CD14-positive monocyte (primary cell): ENCODE results near the gene PTPRR. TPM values are rescaled to one million over a fixed set of nuclear protein-coding genes. Genes with fewer than 3 reads are reported as not detected.

Source experiments
- DNase-seq, 3 donors: peaks; one replicate each; pipeline ENCODE4 v3.0.0-alpha.2; 2011 to 2022
- H2AFZ ChIP-seq: 2 replicates; pipeline ENCODE4 v1.6.0; 2012; ENCODE audit warnings: mild to moderate bottlenecking, low read depth, low read length, inconsistent platforms; ENCODE audit not compliant: insufficient read depth, poor library complexity, severe bottlenecking
- H3K27ac ChIP-seq, 2 donors: 1 replicate in 1 of 2; 2 replicates in 1 of 2; pipeline ENCODE4 v1.5.1; 2012 to 2013; ENCODE audit warnings: low read length in 2 of 2, control low read depth in 1 of 2, inconsistent platforms in 1 of 2, low read depth in 1 of 2, mild to moderate bottlenecking in 1 of 2
- H3K27me3 ChIP-seq, 2 donors: one replicate each; pipeline versions ENCODE4 v1.6.0 to v1.6.1; 2011 to 2013; ENCODE audit warnings: low read length in 2 of 2; ENCODE audit not compliant: control insufficient read depth in 2 of 2, insufficient read depth in 2 of 2
- H3K36me3 ChIP-seq, 2 donors: replicated peaks in 1 of 2; 1 replicate in 1 of 2; 2 replicates in 1 of 2; pipeline versions ENCODE4 v1.5.1 to v1.6.1; 2012 to 2013; ENCODE audit warnings: low read length in 2 of 2, control low read depth in 1 of 2, inconsistent platforms in 1 of 2, mild to moderate bottlenecking in 1 of 2; ENCODE audit not compliant: insufficient read depth in 2 of 2, control insufficient read depth in 1 of 2
- H3K4me1 ChIP-seq, 2 donors: 1 replicate in 1 of 2; 2 replicates in 1 of 2; pipeline versions ENCODE4 v1.5.1 to v1.6.1; 2012 to 2013; ENCODE audit warnings: low read length in 2 of 2, control low read depth in 1 of 2, inconsistent platforms in 1 of 2, mild to moderate bottlenecking in 1 of 2, moderate library complexity in 1 of 2; ENCODE audit not compliant: insufficient read depth in 2 of 2, control insufficient read depth in 1 of 2
- H3K4me2 ChIP-seq: replicated peaks from 2 replicates; pipeline ENCODE3; 2012; ENCODE audit warnings: low read length, moderate library complexity, mild to moderate bottlenecking; ENCODE audit not compliant: poor library complexity, severe bottlenecking; ENCODE audit errors: extremely low read depth
- H3K4me3 ChIP-seq, 3 experiments: fragments of 200-600 bp in 1 of 3; sonication (generic) in 1 of 3; replicated peaks in 1 of 3; 1 replicate in 2 of 3; 2 replicates in 1 of 3; pipeline ENCODE4 v1.5.1; 2011 to 2013; ENCODE audit warnings: low read length in 3 of 3, mild to moderate bottlenecking in 3 of 3, control low read depth in 2 of 3, low read depth in 2 of 3, inconsistent platforms in 1 of 3, moderate library complexity in 1 of 3
- H3K79me2 ChIP-seq: 2 replicates; pipeline ENCODE4 v1.6.0; 2012; ENCODE audit warnings: mild to moderate bottlenecking, control low read depth, inconsistent platforms, low read length, moderate library complexity; ENCODE audit not compliant: insufficient read depth
- H3K9ac ChIP-seq: 2 replicates; pipeline ENCODE4 v1.6.0; 2017; ENCODE audit warnings: low read length, mild to moderate bottlenecking; ENCODE audit not compliant: insufficient read depth, poor library complexity, severe bottlenecking
- H3K9me3 ChIP-seq, 2 donors: replicated peaks in 1 of 2; 1 replicate in 1 of 2; 2 replicates in 1 of 2; pipeline versions ENCODE4 v1.5.1 to v1.6.1; 2012 to 2013; ENCODE audit warnings: low read length in 2 of 2, control low read depth in 1 of 2; ENCODE audit not compliant: control insufficient read depth in 1 of 2, insufficient read depth in 1 of 2
- H4K20me1 ChIP-seq: 2 replicates; pipeline ENCODE4 v1.6.0; 2012; ENCODE audit warnings: mild to moderate bottlenecking, low read length, control low read depth, moderate library complexity; ENCODE audit not compliant: insufficient read depth
- H3K27ac Mint-ChIP-seq, 7 donors: one replicate each; pipeline ENCODE4 v1.8.0; 2020; ENCODE audit warnings: mild to moderate bottlenecking in 7 of 7, mixed read lengths in 7 of 7, moderate library complexity in 6 of 7, inconsistent platforms in 2 of 7
- H3K27me3 Mint-ChIP-seq, 3 donors: one replicate each; pipeline ENCODE4 v1.8.0; 2021 to 2022; ENCODE audit warnings: low read depth in 3 of 3, mild to moderate bottlenecking in 3 of 3, mixed read lengths in 3 of 3, moderate library complexity in 3 of 3, inconsistent platforms in 1 of 3
- H3K36me3 Mint-ChIP-seq, 2 donors: one replicate each; pipeline ENCODE4 v1.8.0; 2020; ENCODE audit warnings: mixed read lengths in 2 of 2, inconsistent platforms in 1 of 2, mild to moderate bottlenecking in 1 of 2
- H3K4me1 Mint-ChIP-seq: one replicate; pipeline ENCODE4 v1.8.0; 2020; ENCODE audit warnings: mild to moderate bottlenecking, mixed read lengths
- H3K4me3 Mint-ChIP-seq, 2 donors: one replicate each; pipeline ENCODE4 v1.8.0; 2020; ENCODE audit warnings: mild to moderate bottlenecking in 2 of 2, mixed read lengths in 2 of 2, moderate library complexity in 1 of 2
- H3K9me3 Mint-ChIP-seq, 7 donors: one replicate each; pipeline ENCODE4 v1.8.0; 2020 to 2022; ENCODE audit warnings: mixed read lengths in 7 of 7, mild to moderate bottlenecking in 6 of 7, moderate library complexity in 6 of 7, inconsistent platforms in 2 of 7
- CTCF ChIP-seq: fragments of 200-600 bp; IDR thresholded peaks from one replicate; pipeline ENCODE4 v1.8.0; 2022; ENCODE audit warnings: antibody characterized with exemption, mild to moderate bottlenecking
- WGBS: methylation state at CpG from one replicate; pipeline ENCODE4 v1.1.5; 2013; ENCODE audit warnings: missing lambda C conversion rate; ENCODE audit not compliant: insufficient coverage; 5-methylcytosine and 5-hydroxymethylcytosine counted together
- intact Hi-C, 2 donors: fragments of 100-400 bp; cut with micrococcal nuclease; formaldehyde crosslinking; loops; one replicate each; pipeline versions ENCODE4 v1.15.0 to v1.15.1; 2023
- polyA plus RNA-seq, 3 donors: library from polyadenylated mRNA; depleted of rRNA in 1 of 3; unstranded in 2 of 3; stranded (reverse) in 1 of 3; fragments of 300-500 nt in 2 of 3; fragments of >200 nt in 1 of 3; fragmentation: Illumina TruSeq in 2 of 3; gene quantifications; 1 replicate in 2 of 3; 2 replicates in 1 of 3; pipeline ENCODE4 v1.2.3, GENCODE V29; 2012 to 2021

The PTPRR gene
- polyA plus RNA-seq, 3 donors: not detected

DNA sequence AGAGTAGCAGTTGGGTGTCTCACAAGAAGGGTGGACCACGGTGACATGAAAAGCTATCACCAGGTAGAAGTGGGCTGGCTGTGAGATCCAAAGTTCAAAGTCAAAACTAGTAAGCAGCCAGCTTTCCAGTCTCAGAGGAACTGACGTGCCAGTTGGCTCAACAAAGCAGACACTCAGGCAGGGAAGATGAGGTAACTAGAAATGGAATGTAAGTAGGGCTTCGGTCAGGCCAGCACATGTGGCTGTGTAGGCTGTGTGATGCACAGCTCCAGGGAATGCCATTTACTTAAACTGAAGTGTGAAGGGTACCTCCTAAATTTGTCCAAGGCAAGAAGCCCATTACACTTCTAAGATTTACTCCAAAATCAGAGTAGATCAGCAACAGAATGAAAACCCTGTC is 43.6 kb downstream of the PTPRR start:
- intact Hi-C loops: no loop called here
- Histone ChIP-seq H3K4me2 (no peak overlapping the region), H3K4me1 (no peaks in the 10 kb centered on the region), H3K36me3 (no peaks in the 10 kb centered on the region), H4K20me1 (no peaks in the 10 kb centered on the region), H3K9ac (no peak overlapping the region), H3K79me2 (no peaks in the 10 kb centered on the region), H2AFZ (no peak overlapping the region), H3K4me3 (no peak overlapping the region), H3K27me3 (no peaks in the 10 kb centered on the region), H3K27ac (no peak overlapping the region), H3K9me3 (peaks cover 0 to 3% of the 10 kb centered on the region in 2 donors)
- H3K27ac Mint-ChIP-seq: no peak overlapping the region
- H3K4me1 Mint-ChIP-seq: no peaks in the 10 kb centered on the region
- WGBS: 57% methylated on average over 3 of the region's 3 CpGs
- H3K4me3 Mint-ChIP-seq: no peak overlapping the region
- no peaks in the 10 kb centered on the region for H3K36me3 Mint-ChIP-seq
- no peaks in the 10 kb centered on the region for H3K27me3 Mint-ChIP-seq
- no peak for DNase-seq
- H3K9me3 Mint-ChIP-seq: peaks cover 2 to 4% (median 3%) of the 10 kb centered on the region in 7 donors
- no peak for TF ChIP-seq CTCF

- no peak overlapping the region for H3K4me2 ChIP-seq
- no peak overlapping the region for H3K9ac ChIP-seq
- H3K9me3 ChIP-seq: peaks cover 0 to 3% of the 10 kb centered on the region in 2 donors
- intact Hi-C loops: no loop called here
- DNase-seq: no peak
- H4K20me1 ChIP-seq: no peaks in the 10 kb centered on the region
- H3K36me3 ChIP-seq: no peaks in the 10 kb centered on the region
- H3K4me1 Mint-ChIP-seq: no peaks in the 10 kb centered on the region
- H3K27me3 Mint-ChIP-seq: no peaks in the 10 kb centered on the region
- H3K4me1 ChIP-seq: no peaks in the 10 kb centered on the region
- H2AFZ ChIP-seq: no peak overlapping the region
- no peak overlapping the region for H3K27ac Mint-ChIP-seq
- no peaks in the 10 kb centered on the region for H3K79me2 ChIP-seq
- H3K27me3 ChIP-seq: no peaks in the 10 kb centered on the region
- H3K27ac ChIP-seq: no peak overlapping the region
- no peak overlapping the region for H3K4me3 ChIP-seq
- no peaks in the 10 kb centered on the region for H3K36me3 Mint-ChIP-seq
- no peak for TF ChIP-seq CTCF
- H3K4me3 Mint-ChIP-seq: no peak overlapping the region
- H3K9me3 Mint-ChIP-seq: peaks cover 0 to 7% (median 3%) of the 10 kb centered on the region in 7 donors
Measured at GRCh38 chr12:70875628-70876027, 44.9 kb downstream of the PTPRR start.
